Nucleus accumbens (tissue), 56 donors: ENCODE results near the gene RCOR1.

Source experiments
- DNase-seq, 56 donors: peaks; one replicate each; lab custom pipeline; 2025; lab: John Stamatoyannopoulos, UW

RCOR1 gene

DNA sequence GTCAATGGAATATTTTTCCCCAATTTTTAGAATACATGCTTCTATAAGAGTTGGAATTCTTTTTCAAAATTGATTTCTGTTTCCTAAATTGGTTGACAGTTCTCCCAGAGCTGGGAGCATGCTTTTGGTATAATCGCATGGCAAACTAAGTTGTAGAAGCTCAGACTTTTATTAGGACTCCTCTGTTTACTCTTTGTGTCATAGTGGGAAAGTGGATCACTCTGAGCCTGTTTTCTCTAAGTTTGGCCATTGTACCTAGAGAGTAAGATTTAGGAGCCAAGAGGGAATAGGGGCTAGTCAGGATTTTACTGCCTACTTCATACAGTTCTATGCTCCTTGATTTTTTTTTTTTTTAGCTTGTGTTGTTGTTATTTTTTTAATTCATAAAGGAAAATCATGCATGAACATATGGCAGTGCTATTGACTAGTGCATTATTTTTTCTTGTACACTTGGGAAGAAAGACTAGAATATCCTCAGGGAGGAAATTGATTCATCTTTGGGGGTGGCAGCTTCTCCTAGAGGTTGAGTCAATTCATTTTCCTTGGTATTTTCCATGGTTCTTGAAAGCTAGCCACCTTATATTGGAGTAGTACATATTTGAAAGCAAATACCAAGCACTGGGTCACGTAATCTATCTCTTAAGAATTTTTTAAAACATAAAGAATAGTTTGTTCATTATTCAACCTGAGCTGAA lies 107.1 kb downstream of the RCOR1 start:
- DNase-seq, result no peak

- no peak for DNase-seq
These were observed 116.0 kb downstream of the RCOR1 start for GRCh38 chr14:102708494-102708893.

- DNase-seq, result no peak
These were observed 118.8 kb downstream of the RCOR1 start for GRCh38 chr14:102711207-102711606.

GRCh38 chr14:102711946-102712345 lies 119.5 kb downstream of the RCOR1 start:
- DNase-seq, result no peak

- no peak for DNase-seq
These were observed 124.8 kb downstream of the RCOR1 start for GRCh38 chr14:102717276-102717675.

DNA sequence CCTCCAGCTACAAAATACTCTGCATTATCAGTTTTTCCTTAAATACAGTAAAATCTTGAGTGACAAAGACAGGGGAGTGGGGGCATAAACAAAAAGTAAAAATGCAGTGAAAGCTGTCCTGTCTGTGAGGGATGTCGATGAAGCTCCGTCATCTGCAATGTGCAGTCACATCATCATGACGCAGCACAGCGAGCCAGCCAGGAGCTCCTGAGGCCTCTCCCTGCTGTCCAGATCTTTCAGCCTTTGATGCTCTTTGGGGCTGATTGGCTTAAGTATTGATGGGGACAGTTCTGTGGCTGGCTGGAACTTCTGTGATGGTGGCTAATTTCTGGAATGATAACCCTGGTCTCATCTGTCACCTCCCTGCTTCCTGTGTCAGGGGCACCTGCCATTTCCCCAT lies 130.2 kb downstream of the RCOR1 start:
- DNase-seq, result no peak

- DNase-seq, result peak in 16 of 56 donors; percentile 4 to 66 (median 28)
These were observed 131.2 kb downstream of the RCOR1 start for GRCh38 chr14:102723650-102724049.

- no peak for DNase-seq
These were observed 133.9 kb downstream of the RCOR1 start for GRCh38 chr14:102726191-102726949.

DNA sequence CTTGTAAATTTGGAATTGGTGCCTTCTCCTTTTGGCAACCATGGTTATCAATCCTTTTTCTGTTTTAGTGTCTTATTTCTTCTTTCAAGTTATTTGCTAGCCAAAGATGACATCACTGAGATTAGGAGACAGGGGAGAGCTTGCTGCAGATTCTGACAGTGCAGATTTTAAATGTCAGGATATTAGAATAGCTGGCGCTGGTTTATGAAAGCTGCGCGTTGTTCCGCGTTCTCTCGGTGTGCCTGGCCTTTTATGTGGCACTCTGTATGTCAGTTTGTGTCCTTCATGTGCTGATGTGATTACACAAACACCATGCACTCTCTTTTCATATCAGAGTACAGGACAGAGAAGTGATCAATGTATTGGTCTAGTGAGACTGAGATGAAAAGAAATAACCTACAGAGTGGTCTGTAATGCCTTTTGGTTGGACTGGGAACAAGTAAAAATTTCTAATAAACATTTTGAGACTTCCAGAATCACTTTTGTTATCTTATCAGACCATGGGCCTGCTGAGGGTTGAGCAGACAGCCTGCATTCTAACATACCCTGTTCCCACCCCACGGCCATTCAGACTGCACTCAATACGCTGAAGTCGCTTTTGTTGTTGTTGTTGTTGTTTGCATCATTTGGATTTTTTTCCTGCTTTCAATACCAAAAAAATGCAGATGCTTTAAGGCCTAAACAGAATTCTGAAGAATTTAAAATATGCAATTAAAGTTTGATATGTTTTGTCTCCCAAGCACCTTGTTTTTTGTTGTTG lies 135.1 kb downstream of the RCOR1 start:
- no peak for DNase-seq

DNA sequence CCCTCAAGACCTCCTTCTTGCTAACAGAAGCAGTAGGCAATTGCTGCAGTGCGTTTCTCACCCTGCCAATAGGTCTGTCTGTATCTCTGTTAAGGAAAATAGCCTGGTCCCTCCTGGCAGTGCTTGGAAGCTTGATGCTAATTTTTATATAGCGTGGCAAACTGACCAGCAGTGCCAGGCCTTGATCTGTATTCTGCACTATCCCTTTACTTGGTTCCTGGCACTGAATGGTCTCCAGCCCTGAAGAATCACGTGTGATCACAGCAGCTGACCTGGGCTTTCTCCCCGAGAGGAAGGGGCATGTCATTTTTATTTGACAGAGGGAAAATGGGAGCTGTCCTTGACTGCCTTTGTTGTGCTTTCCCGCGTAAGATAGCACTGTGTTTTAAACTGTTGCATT lies 136.1 kb downstream of the RCOR1 start:
- peak in 24 of 56 donors; percentile 9 to 72 (median 26) for DNase-seq

DNA sequence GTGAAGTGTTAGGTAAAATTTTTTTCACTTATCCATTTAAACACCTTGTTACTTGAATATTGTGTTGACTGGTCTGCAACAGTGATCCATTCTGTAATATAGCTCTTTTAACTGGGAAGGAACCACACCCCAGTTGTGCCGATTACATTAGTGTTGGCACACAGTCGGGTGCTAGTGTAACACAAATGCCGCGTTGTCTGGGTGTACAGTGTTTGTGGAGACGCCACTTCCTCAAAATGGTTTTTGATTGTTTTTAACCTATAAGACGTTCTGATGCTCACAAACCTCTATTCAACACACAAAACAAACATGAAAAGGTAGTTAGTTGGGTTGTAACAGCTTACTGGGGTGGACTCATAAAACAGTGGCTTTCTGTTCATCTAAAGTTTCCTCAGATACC lies 136.8 kb downstream of the RCOR1 start:
- DNase-seq, result peak in 1 of 56 donors; percentile 15

DNA sequence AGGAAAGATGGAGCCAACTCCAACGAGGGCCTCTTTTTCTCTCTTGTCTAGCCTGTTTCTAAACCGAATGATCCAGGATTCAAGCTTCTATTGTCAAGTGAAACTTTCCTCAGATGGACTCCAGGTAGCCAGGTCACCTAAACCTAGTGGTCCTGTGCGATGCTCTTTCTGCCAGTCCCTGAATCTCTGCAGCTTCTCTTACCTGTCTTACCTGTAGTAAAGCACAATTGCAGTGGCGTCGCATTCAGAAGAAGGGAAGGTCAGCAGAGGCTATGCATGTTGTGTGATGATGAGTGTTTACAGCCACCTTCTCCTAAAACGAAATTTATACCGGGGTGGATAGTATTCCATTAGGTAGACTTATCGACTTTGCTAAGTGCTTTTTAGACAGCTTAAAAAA lies 137.4 kb downstream of the RCOR1 start:
- DNase-seq, result no peak

GRCh38 chr14:102731101-102731870 lies 138.8 kb downstream of the RCOR1 start:
- no peak for DNase-seq

DNA sequence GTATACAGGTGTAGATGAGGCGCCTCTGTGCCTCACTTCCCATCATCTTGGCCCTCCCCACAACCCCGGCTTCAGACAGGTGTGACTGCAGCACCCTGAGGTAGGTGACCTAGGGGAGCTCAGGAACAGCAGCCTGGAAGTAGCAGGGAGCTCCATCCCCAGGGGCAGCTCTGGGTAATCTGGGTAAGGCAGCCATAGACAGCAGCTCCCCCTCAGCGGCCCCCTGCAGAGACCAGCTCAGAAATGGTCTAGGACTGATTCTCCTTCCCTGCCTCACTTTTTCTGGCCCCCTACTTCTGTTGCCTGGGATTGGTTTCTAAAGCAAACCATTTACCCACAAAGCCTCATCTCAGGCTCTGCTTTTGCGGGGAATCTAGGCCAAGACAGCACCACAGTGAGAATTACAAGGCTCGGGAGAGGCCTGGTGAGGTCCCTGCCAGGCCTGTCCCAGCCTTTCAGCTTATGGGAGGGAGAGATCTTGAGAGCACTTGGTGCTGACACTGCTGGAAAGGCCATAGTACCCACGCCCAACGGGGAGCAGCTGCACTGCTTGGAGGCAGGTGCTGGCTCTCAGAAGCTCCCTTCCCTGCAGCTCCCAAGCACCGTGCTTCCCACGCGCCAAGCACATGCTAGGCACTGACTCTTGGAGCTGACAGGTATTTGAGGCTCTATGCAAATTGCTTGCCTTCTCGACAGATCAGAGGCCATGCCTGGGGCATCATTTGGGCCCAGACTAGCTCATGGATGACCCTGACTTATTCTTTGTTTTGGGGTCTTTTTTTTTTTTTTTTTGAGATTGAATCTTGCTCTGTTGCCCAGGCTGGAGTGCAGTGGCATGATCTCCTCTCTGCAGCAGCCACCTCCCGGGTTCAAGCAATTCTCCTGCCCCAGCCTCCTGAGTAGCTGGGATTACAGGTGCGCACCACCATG lies 139.7 kb downstream of the RCOR1 start:
- no peak for DNase-seq

DNA sequence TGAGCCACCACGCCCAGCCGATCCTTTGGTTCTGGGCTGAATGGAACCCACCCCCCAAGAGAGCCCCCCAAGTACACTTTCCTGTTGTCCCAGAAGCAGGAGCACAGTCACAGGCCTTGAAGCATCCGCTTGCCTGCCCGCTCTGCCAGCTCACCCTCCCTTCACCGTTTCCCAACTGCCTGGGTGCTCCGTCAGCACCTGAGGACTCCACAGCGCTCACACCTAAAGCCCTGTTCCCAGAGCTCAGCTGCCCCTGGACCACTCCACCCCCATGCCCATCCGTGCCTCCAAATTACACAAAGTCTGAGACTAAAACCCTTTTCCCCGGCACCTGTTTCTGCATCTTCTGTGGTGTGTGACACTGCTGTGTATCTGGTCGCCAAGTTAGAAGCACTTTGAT lies 140.5 kb downstream of the RCOR1 start:
- no peak for DNase-seq

GRCh38 chr14:102733326-102733725 lies 140.9 kb downstream of the RCOR1 start:
- no peak for DNase-seq

DNA sequence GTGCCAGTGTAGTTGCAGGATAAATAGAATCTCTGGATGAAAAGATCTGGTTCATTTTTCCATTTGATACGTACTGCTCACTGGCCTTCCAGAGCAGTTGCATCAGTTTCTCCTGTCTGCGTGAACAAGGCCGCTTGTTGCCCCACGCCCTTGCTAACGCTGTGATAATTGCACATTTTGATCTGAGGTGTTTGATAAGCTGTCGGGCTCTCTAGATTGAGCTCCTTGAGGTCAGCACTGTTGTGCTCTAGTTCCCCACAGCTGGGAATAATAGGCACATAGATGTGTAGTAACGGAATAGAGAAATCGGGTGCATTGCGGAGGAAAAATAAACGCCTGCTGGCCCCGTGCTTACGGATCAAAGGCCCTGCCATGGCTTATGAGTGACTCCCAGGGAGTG lies 142.0 kb downstream of the RCOR1 start:
- no peak for DNase-seq

DNA sequence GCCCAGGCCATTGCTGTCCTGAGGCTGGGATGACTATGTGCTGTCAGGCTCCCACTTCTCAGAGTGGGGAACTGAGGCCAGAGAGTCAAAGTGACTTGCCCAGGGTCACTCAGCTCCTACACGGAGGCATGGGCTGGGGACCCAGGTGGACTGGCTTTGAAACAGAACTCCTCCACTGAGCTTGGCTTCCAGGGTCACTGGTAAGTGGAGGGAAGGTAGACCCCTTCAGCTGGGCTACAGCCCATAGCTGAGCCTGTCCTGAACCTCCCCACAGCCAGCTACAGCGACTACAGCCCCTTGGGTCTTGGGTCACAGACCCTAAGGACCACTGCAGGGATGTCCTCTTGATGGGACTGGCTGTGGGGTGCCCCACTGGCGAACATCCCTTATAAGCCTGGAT lies 144.5 kb downstream of the RCOR1 start:
- DNase-seq, result no peak
